Measurements from ENCODE around the gene COX4I2. TPM values are rescaled to one million over a fixed set of nuclear protein-coding genes. Genes with fewer than 3 reads are reported as not detected.
"Not testable (repeated sequence)": the region's sequence is repeated elsewhere in the genome, so short reads cannot be mapped to it uniquely, and the experiment has no call there.

COX4I2 gene
- total RNA-seq, 2 donors from 2014 or later, result 4.9 TPM; not detected in 1

DNA sequence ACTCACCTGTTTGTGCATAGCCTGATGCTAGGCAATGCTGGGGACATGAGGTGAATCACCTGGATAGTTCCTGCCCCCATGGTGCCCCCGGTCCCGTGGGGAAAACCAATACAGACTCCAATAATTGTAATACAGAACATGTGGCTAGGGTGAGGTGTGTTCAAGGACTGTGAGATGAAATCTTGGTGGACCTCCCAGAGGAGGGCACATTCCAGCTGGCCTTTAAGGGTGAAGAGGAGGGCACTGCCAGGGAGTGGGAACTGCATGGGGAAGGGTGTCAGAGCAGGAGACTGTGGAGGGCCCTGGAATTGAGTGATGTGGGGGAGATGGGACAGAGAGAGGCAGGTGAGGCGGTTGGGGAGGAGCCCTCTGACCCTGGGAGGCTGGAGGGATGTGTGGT, 2.5 kb downstream of the COX4I2 start:
- Histone ChIP-seq H3K27me3 (replicated peaks; ENCODE audit: insufficient read depth) (no peaks in the 10 kb centered on the region), H3K4me1 (ENCODE audit: control insufficient read depth in 1 of 2, low read depth in 2 of 2) (no peaks in the 10 kb centered on the region), H3K9me3 (no peaks in the 10 kb centered on the region), H3K36me3 (no peaks in the 10 kb centered on the region), H3K4me3 (no peak overlapping the region), H3K27ac (no peak overlapping the region)
- no peak for ATAC-seq (ENCODE audit: insufficient number of reproducible peaks, low FRiP score, low read depth)
- TF ChIP-seq, protein P1, sequence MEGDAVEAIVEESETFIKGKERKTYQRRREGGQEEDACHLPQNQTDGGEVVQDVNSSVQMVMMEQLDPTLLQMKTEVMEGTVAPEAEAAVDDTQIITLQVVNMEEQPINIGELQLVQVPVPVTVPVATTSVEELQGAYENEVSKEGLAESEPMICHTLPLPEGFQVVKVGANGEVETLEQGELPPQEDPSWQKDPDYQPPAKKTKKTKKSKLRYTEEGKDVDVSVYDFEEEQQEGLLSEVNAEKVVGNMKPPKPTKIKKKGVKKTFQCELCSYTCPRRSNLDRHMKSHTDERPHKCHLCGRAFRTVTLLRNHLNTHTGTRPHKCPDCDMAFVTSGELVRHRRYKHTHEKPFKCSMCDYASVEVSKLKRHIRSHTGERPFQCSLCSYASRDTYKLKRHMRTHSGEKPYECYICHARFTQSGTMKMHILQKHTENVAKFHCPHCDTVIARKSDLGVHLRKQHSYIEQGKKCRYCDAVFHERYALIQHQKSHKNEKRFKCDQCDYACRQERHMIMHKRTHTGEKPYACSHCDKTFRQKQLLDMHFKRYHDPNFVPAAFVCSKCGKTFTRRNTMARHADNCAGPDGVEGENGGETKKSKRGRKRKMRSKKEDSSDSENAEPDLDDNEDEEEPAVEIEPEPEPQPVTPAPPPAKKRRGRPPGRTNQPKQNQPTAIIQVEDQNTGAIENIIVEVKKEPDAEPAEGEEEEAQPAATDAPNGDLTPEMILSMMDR (IDR thresholded peaks at IDR 0.05), result no peak
- no peak for DNase-seq (ENCODE audit: low spot score)

DNA sequence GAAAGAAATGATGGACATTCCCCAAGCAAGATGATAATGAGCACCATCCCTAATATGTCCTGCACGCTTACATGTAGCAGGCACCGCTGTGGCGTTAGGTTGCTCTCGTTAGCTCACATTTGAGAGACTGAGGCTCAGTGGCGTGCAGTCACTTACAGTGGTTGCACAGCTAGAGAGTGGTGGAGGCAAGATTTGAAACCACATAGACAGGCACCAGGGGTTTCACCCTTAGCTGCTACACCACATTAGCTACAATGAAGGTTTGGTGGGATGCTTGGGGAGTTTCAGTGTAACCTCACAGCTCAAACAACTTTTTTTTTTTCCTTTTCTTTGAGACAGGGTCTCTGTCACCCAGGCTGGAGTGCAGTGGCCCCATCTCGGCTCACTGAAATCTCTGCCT, 3.7 kb downstream of the COX4I2 start:
- DNase-seq (ENCODE audit: low spot score), result no peak
- Histone ChIP-seq H3K4me1 (ENCODE audit: control insufficient read depth in 1 of 2, low read depth in 2 of 2) (no peaks in the 10 kb centered on the region), H3K4me3 (no peak overlapping the region), H3K27me3 (replicated peaks; ENCODE audit: insufficient read depth) (no peaks in the 10 kb centered on the region), H3K27ac (no peak overlapping the region), H3K36me3 (no peaks in the 10 kb centered on the region), H3K9me3 (no peaks in the 10 kb centered on the region)
- TF ChIP-seq, protein P1 (IDR thresholded peaks at IDR 0.05), result no peak
- no peak for ATAC-seq (ENCODE audit: insufficient number of reproducible peaks, low FRiP score, low read depth)

DNA sequence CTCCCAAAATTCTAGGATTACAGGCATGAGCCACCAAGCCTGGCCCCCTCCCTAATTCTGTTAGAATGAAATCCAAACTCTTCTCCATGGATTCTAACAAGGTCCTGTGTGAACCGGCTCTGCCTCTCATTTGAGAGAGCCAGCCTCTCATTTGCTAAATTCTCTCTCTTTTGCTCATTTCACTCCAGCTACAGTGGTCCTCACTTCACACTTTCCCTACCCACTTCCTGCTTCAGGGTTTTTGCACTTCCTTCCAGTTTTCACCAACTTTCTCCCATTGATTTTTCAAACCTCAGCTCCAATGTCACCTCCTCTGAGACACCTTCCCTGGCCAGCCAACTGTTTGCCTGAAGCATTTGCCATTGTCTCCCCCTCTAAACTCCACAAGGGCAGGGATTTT, 5.1 kb downstream of the COX4I2 start:
- Histone ChIP-seq H3K36me3 (no peaks in the 10 kb centered on the region), H3K4me1 (ENCODE audit: control insufficient read depth in 1 of 2, low read depth in 2 of 2) (no peaks in the 10 kb centered on the region), H3K4me3 (no peak overlapping the region), H3K27ac (no peak overlapping the region), H3K9me3 (no peaks in the 10 kb centered on the region), H3K27me3 (replicated peaks; ENCODE audit: insufficient read depth) (no peaks in the 10 kb centered on the region)
- DNase-seq (ENCODE audit: low spot score) (no peak), ATAC-seq (ENCODE audit: insufficient number of reproducible peaks, low FRiP score, low read depth) (no peak)
- TF ChIP-seq, protein P1 (IDR thresholded peaks at IDR 0.05), result no peak

DNA sequence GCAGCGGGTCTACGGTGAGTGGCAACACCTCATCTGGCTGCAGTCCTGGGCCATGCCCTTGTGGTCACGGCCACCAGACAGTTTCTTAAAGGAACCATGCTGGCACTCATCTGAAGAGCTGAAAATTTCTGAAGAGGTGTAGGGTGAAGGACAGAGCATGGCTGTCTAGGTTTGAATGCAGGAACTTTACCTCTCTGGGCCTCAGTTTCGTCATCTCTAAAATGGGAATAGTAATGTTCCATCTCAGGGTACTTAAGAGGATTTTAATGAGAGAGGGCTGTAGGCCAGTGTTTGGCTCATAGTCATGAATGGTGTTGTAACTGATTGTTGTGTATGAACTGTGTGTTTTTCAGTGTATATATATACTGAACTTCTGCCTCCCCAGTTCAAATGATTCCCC, 5.8 kb downstream of the COX4I2 start:
- Histone ChIP-seq H3K36me3 (no peaks in the 10 kb centered on the region), H3K27me3 (replicated peaks; ENCODE audit: insufficient read depth) (no peaks in the 10 kb centered on the region), H3K27ac (no peak overlapping the region), H3K4me3 (no peak overlapping the region), H3K4me1 (ENCODE audit: control insufficient read depth in 1 of 2, low read depth in 2 of 2) (no peaks in the 10 kb centered on the region), H3K9me3 (no peaks in the 10 kb centered on the region)
- no peak for ATAC-seq (ENCODE audit: insufficient number of reproducible peaks, low FRiP score, low read depth)
- DNase-seq (ENCODE audit: low spot score), result no peak
- TF ChIP-seq, protein P1 (IDR thresholded peaks at IDR 0.05), result no peak

DNA sequence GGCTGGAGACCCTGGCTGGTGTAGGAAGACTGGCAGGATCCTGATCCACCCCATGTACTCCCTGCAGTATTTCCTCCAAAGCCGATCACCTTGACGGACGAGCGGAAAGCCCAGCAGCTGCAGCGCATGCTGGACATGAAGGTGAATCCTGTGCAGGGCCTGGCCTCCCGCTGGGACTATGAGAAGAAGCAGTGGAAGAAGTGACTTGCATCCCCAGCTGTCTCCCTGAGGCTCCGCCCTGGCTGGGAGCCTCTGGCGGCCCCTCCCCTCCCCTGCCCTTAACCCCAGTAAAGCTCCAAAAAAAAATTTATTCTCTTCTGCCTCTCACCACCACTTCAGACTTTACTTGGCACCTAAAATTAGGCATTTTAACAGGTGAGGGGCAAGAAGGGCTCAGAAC, 7.0 kb downstream of the COX4I2 start:
- H3K4me3 ChIP-seq, result no peak overlapping the region
- TF ChIP-seq, protein P1 (IDR thresholded peaks at IDR 0.05), result no peak
- ATAC-seq (ENCODE audit: insufficient number of reproducible peaks, low FRiP score, low read depth), result no peak
- no peak for DNase-seq (ENCODE audit: low spot score)
- H3K36me3 ChIP-seq, result no peaks in the 10 kb centered on the region
- no peaks in the 10 kb centered on the region for H3K27me3 ChIP-seq (replicated peaks; ENCODE audit: insufficient read depth)
- no peak overlapping the region for H3K27ac ChIP-seq
- H3K9me3 ChIP-seq, result no peaks in the 10 kb centered on the region
- H3K4me1 ChIP-seq (ENCODE audit: control insufficient read depth in 1 of 2, low read depth in 2 of 2), result no peaks in the 10 kb centered on the region

DNA sequence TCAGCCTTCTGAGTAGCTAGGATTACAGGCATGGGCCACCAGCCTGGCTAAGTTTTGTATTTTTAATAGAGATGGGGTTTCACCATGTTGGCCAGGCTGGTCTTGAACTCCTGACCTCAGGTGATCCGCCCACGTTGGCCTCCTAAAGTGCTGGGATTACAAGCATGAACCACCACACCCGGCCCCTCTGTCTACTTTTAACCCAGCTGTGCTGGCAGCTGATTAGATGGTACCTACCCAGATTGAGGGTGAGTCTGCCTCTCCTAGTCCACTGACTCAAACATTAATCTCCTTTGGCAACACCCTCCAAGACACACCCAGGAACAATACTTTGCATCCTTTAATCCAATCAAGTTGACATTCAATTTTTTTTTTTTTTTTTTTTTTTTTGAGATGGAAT, 10.4 kb downstream of the COX4I2 start:
- H3K4me3 ChIP-seq; H3K27ac ChIP-seq; ATAC-seq (ENCODE audit: insufficient number of reproducible peaks, low FRiP score, low read depth); H3K9me3 ChIP-seq; H3K4me1 ChIP-seq (ENCODE audit: control insufficient read depth in 1 of 2, low read depth in 2 of 2); DNase-seq (ENCODE audit: low spot score); H3K36me3 ChIP-seq; H3K27me3 ChIP-seq (replicated peaks; ENCODE audit: insufficient read depth): not testable (repeated sequence)
